ENCODE measurements around the gene NUDT21.

The NUDT21 gene

GRCh38 chr16:56411123-56411522 is 40.0 kb downstream of the NUDT21 start:
- TF ChIP-seq ZFX (IDR thresholded peaks at IDR 0.05) (no peak), CTCF (conservative IDR thresholded peaks at IDR 0.05) (no peak)
- H3K27ac ChIP-seq = no peak overlapping the region

- H3K27ac ChIP-seq = peak overlapping the region; percentile 35; the same call in 1 of the 2 replicates
- TF ChIP-seq CTCF (conservative IDR thresholded peaks at IDR 0.05) (no peak), ZFX (IDR thresholded peaks at IDR 0.05) (no peak)
These were observed 41.9 kb downstream of the NUDT21 start for GRCh38 chr16:56409195-56409594.

- TF ChIP-seq ZFX (IDR thresholded peaks at IDR 0.05) (no peak), CTCF (conservative IDR thresholded peaks at IDR 0.05) (no peak)
- peak overlapping the region; percentile 35; the same call in 1 of the 2 replicates for H3K27ac ChIP-seq
These were observed 42.6 kb downstream of the NUDT21 start for GRCh38 chr16:56408379-56409098.

GRCh38 chr16:56405977-56406672 is 45.0 kb downstream of the NUDT21 start:
- TF ChIP-seq ZFX (IDR thresholded peaks at IDR 0.05) = no peak
- TF ChIP-seq CTCF (conservative IDR thresholded peaks at IDR 0.05) = no peak
- no peak overlapping the region for H3K27ac ChIP-seq

- H3K27ac ChIP-seq = no peak overlapping the region
- peak; percentile 26 for TF ChIP-seq CTCF (conservative IDR thresholded peaks at IDR 0.05)
- no peak for TF ChIP-seq ZFX (IDR thresholded peaks at IDR 0.05)
These were observed 49.6 kb downstream of the NUDT21 start for GRCh38 chr16:56401482-56401881.

GRCh38 chr16:56400458-56400857 is 50.7 kb downstream of the NUDT21 start:
- TF ChIP-seq ZFX (IDR thresholded peaks at IDR 0.05) (no peak), CTCF (conservative IDR thresholded peaks at IDR 0.05) (no peak)

GRCh38 chr16:56399486-56399885 is 51.6 kb downstream of the NUDT21 start:
- no peak for TF ChIP-seq CTCF (conservative IDR thresholded peaks at IDR 0.05)
- no peak for TF ChIP-seq ZFX (IDR thresholded peaks at IDR 0.05)
- no peak overlapping the region for H3K27ac ChIP-seq

More at GRCh38 chr16:56400458-56400857, 50.7 kb downstream of the NUDT21 start:
- H3K27ac ChIP-seq = no peak overlapping the region
